ENCODE measurements around the gene VSNL1.

DNA sequence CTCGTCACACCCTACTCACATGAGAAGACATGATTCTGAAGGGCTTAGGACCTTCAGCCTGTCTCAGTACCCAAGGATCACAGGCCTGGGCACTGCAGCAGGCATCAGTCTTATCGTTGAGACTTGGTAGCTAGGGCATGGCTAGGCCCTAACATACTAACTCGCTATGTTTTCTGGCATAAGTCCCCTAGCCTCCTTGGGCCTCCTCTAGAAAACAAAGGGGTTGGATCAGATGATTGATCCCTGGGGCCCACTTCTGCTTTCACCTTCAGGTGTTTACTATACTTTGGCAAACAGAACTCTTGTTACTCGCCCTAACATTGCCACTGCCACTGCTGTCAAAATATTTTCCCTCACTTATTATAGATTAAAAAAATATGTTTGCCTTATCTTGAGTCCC is 44.2 kb downstream of the VSNL1 start:
- TF ChIP-seq, protein P1, sequence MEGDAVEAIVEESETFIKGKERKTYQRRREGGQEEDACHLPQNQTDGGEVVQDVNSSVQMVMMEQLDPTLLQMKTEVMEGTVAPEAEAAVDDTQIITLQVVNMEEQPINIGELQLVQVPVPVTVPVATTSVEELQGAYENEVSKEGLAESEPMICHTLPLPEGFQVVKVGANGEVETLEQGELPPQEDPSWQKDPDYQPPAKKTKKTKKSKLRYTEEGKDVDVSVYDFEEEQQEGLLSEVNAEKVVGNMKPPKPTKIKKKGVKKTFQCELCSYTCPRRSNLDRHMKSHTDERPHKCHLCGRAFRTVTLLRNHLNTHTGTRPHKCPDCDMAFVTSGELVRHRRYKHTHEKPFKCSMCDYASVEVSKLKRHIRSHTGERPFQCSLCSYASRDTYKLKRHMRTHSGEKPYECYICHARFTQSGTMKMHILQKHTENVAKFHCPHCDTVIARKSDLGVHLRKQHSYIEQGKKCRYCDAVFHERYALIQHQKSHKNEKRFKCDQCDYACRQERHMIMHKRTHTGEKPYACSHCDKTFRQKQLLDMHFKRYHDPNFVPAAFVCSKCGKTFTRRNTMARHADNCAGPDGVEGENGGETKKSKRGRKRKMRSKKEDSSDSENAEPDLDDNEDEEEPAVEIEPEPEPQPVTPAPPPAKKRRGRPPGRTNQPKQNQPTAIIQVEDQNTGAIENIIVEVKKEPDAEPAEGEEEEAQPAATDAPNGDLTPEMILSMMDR (IDR thresholded peaks at IDR 0.05; ENCODE audit: low read depth, low read length) = no peak
- TF ChIP-seq POLR2A (IDR thresholded peaks at IDR 0.05; ENCODE audit: extremely low read depth, insufficient read length) = no peak
- TF ChIP-seq, protein P2, sequence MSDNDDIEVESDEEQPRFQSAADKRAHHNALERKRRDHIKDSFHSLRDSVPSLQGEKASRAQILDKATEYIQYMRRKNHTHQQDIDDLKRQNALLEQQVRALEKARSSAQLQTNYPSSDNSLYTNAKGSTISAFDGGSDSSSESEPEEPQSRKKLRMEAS (IDR thresholded peaks at IDR 0.05; ENCODE audit: low read depth, low read length) = no peak
- TF ChIP-seq MYC (IDR thresholded peaks at IDR 0.05; ENCODE audit: low read depth, low read length) = no peak

Data from NB4 (cell line).